Upper lobe of left lung (tissue), 6 donors: ENCODE results near the gene PDE6A. TPM values are rescaled to one million over a fixed set of nuclear protein-coding genes. Genes with fewer than 3 reads are reported as not detected.

Experiments used
- ATAC-seq, 2 donors: fragments of 200-7000 bp; cut with Tn5 transposase; one replicate each; pipeline ENCODE4 v1.9.1; 2022; ENCODE audit warnings: mild to moderate bottlenecking in 2 of 2, moderate library complexity in 2 of 2; ENCODE audit not compliant: low FRiP score in 2 of 2
- DNase-seq, 2 donors: peaks; one replicate each; pipeline ENCODE4 v3.0.0-alpha.2; 2019 to 2020
- H3K27ac ChIP-seq, 4 donors: fragments of 200-600 bp; sonication (generic); one replicate each; pipeline ENCODE4 v1.5.1; 2016 to 2019
- H3K27me3 ChIP-seq, 4 donors: fragments of 200-600 bp; sonication (generic); one replicate each; pipeline ENCODE4 v1.5.1; 2017 to 2019
- H3K36me3 ChIP-seq, 4 donors: fragments of 200-600 bp; sonication (generic); one replicate each; pipeline ENCODE4 v1.5.1; 2016 to 2019
- H3K4me1 ChIP-seq, 4 donors: fragments of 200-600 bp; sonication (generic); one replicate each; pipeline ENCODE4 v1.5.1; 2018 to 2019
- H3K4me3 ChIP-seq, 4 donors: fragments of 200-600 bp; sonication (generic); one replicate each; pipeline ENCODE4 v1.5.1; 2017 to 2019; ENCODE audit warnings: mild to moderate bottlenecking in 2 of 4, moderate library complexity in 1 of 4
- H3K9me3 ChIP-seq, 4 donors: fragments of 200-600 bp; sonication (generic); one replicate each; pipeline ENCODE4 v1.5.1; 2018 to 2019
- CTCF ChIP-seq, 6 experiments: fragments of 450-650 bp in 4 of 6; fragments of 200-600 bp in 2 of 6; sonication (generic) in 2 of 6; IDR thresholded peaks; one replicate each; pipeline ENCODE4 v1.5.1; 2016 to 2019; ENCODE audit warnings: antibody characterized with exemption in 6 of 6
- EP300 ChIP-seq, 4 donors: sonication (generic); formaldehyde crosslinking; IDR thresholded peaks; one replicate each; pipeline ENCODE4 v1.5.1; 2017; ENCODE audit warnings: antibody characterized with exemption in 4 of 4, control low read depth in 2 of 4
- POLR2A ChIP-seq, 4 donors: fragments of 450-650 bp; IDR thresholded peaks; one replicate each; pipeline ENCODE4 v1.5.1; 2016 to 2017; ENCODE audit warnings: antibody characterized with exemption in 4 of 4, mild to moderate bottlenecking in 2 of 4
- POLR2AphosphoS5 ChIP-seq, 2 donors: sonication (generic); formaldehyde crosslinking; IDR thresholded peaks; one replicate each; pipeline ENCODE4 v1.5.1; 2017; ENCODE audit warnings: antibody characterized with exemption in 2 of 2
- WGBS, 2 donors: methylation state at CpG; one replicate each; pipeline ENCODE4 v1.1.5; 2017 to 2018; 5-methylcytosine and 5-hydroxymethylcytosine counted together
- total RNA-seq, 6 donors: library from RNA; depleted of rRNA in 4 of 6; stranded (reverse); fragments of >200 nt in 4 of 6; gene quantifications; one replicate each; pipeline versions ENCODE4 v1.1.0 to v1.2.1, GENCODE V29; 2016 to 2021
- donor health status: DM: no; HTN: no; CAD: no; lungs with moderate emphysema.
- donor health status: DM: no; HTN: yes; CAD: no; lungs with severe emphysema.

The PDE6A gene
- total RNA-seq, 6 donors from 2014 or later, result not detected

- peaks cover 7 to 13% (median 7%) of the 10 kb centered on the region in 4 donors for H3K4me1 ChIP-seq
- no peak overlapping the region for H3K4me3 ChIP-seq
- no peak for TF ChIP-seq EP300 (IDR thresholded peaks at IDR 0.05)
- TF ChIP-seq CTCF (IDR thresholded peaks at IDR 0.05), result no peak
- no peak for TF ChIP-seq POLR2AphosphoS5 (IDR thresholded peaks at IDR 0.05)
- no peak for DNase-seq
- H3K27me3 ChIP-seq, result no peaks in the 10 kb centered on the region
- ATAC-seq, result no peak
- H3K36me3 ChIP-seq, result peaks cover 0 to 18% (median 7%) of the 10 kb centered on the region in 4 donors
- no peaks in the 10 kb centered on the region for H3K9me3 ChIP-seq
- peak overlapping the region in 2 of 4 donors; percentile 22 to 62 for H3K27ac ChIP-seq
Observed at GRCh38 chr5:149851211-149851610, 93.4 kb downstream of the PDE6A start.

- TF ChIP-seq POLR2A (IDR thresholded peaks at IDR 0.05) (no peak), EP300 (IDR thresholded peaks at IDR 0.05) (no peak), CTCF (IDR thresholded peaks at IDR 0.05) (no peak), POLR2AphosphoS5 (IDR thresholded peaks at IDR 0.05) (no peak)
- ATAC-seq (no peak), DNase-seq (no peak)
- Histone ChIP-seq H3K9me3 (no peaks in the 10 kb centered on the region), H3K36me3 (peaks cover 0 to 25% (median 13%) of the 10 kb centered on the region in 4 donors), H3K4me3 (no peak overlapping the region), H3K27ac (no peak overlapping the region), H3K27me3 (no peaks in the 10 kb centered on the region), H3K4me1 (peaks cover 3 to 9% (median 7%) of the 10 kb centered on the region in 4 donors)
- 91 to 92% methylated on average over 20 of the region's 20 CpGs for WGBS, 2 donors
Observed at GRCh38 chr5:149849966-149850910, 94.4 kb downstream of the PDE6A start.

GRCh38 chr5:149849280-149849965 lies 95.2 kb downstream of the PDE6A start:
- H3K27ac ChIP-seq, result no peak overlapping the region
- TF ChIP-seq POLR2AphosphoS5 (IDR thresholded peaks at IDR 0.05), result no peak
- TF ChIP-seq POLR2A (IDR thresholded peaks at IDR 0.05), result no peak
- no peak for TF ChIP-seq CTCF (IDR thresholded peaks at IDR 0.05)
- TF ChIP-seq EP300 (IDR thresholded peaks at IDR 0.05), result no peak
- ATAC-seq, result no peak

GRCh38 chr5:149847611-149848010 lies 97.0 kb downstream of the PDE6A start:
- 65 to 66% methylated on average over 15 of the region's 15 CpGs for WGBS, 2 donors

More at GRCh38 chr5:149849280-149849965, 95.2 kb downstream of the PDE6A start:
- H3K9me3 ChIP-seq, result no peaks in the 10 kb centered on the region
- H3K27me3 ChIP-seq, result no peaks in the 10 kb centered on the region
- peaks cover 0 to 7% (median 5%) of the 10 kb centered on the region in 4 donors for H3K4me1 ChIP-seq
- no peak for DNase-seq
- H3K36me3 ChIP-seq, result peaks cover 0 to 25% (median 13%) of the 10 kb centered on the region in 4 donors
- no peak overlapping the region for H3K4me3 ChIP-seq
- WGBS, 2 donors, result 96% methylated on average over 8 of the region's 8 CpGs

More at GRCh38 chr5:149847611-149848010, 97.0 kb downstream of the PDE6A start:
- Histone ChIP-seq H3K9me3 (no peaks in the 10 kb centered on the region), H3K27me3 (no peaks in the 10 kb centered on the region), H3K4me1 (peaks cover 0 to 5% (median 1%) of the 10 kb centered on the region in 4 donors), H3K4me3 (no peak overlapping the region), H3K36me3 (peaks cover 0 to 25% (median 13%) of the 10 kb centered on the region in 4 donors), H3K27ac (peak overlapping the region in 1 of 4 donors; percentile 53)
- DNase-seq (no peak), ATAC-seq (no peak)
- TF ChIP-seq EP300 (IDR thresholded peaks at IDR 0.05) (no peak), CTCF (IDR thresholded peaks at IDR 0.05) (no peak), POLR2AphosphoS5 (IDR thresholded peaks at IDR 0.05) (no peak), POLR2A (IDR thresholded peaks at IDR 0.05) (no peak)
